ENCODE measurements around the gene RNF169. TPM values are rescaled to one million over a fixed set of nuclear protein-coding genes. Genes with fewer than 3 reads are reported as not detected.
A peak's percentile ranks its signal among the peaks of the same experiment; 100 is the strongest.

Gene RNF169, protein sequence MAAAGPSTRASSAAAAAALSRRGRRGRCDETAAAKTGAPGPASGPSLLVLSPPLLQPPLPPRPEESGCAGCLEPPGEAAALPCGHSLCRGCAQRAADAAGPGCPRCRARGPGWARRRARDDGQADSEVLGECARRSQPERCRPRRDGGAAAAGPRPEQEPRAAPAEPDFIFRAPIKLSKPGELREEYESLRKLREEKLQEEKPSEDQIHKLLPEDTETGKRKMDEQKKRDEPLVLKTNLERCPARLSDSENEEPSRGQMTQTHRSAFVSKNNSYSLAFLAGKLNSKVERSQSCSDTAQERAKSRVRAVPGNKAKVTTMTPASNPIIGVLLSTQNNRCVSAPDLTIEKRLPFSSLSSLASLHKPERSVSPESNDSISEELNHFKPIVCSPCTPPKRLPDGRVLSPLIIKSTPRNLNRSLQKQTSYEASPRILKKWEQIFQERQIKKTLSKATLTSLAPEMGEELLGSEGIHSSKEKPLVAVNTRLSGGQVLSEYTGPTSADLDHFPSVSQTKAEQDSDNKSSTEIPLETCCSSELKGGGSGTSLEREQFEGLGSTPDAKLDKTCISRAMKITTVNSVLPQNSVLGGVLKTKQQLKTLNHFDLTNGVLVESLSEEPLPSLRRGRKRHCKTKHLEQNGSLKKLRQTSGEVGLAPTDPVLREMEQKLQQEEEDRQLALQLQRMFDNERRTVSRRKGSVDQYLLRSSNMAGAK
- 21.3 TPM for total RNA-seq
- long read RNA-seq, full-length matches to known transcripts, result 2 of 12 reads
- long read RNA-seq, partial matches to known transcripts, result 0 of 12 reads
- long read RNA-seq, other reads (novel, unspliced or antisense), result 10 of 12 reads

- ATAC-seq, result peak; percentile 99
- Histone ChIP-seq H3K36me3 (no peaks in the 10 kb centered on the region), H3K27ac (peak within 1 kb of the TSS; percentile 97), H3K4me1 (peaks cover 31% of the 10 kb centered on the region), H3K4me3 (peak within 1 kb of the TSS; percentile 82), H3K27me3 (no peaks in the 10 kb centered on the region), H3K9me3 (no peaks in the 10 kb centered on the region)
- TF ChIP-seq CTCF (IDR thresholded peaks at IDR 0.05), result no peak
- intact Hi-C loops (cut with DNase I), result no loop called here
- DNase-seq, result peak; percentile 97
Observed at GRCh38 chr11:74748211-74749126, at the start of gene RNF169. TSS of gene RNF169 (plus strand) at chr11:74748849. CDS start at chr11:74748881, 32 bp downstream.

GRCh38 chr11:74699615-74700396 lies 48.8 kb upstream of the RNF169 start:
- no peak overlapping the region for H3K27ac ChIP-seq
- no peaks in the 10 kb centered on the region for H3K27me3 ChIP-seq
- no peak for ATAC-seq
- TF ChIP-seq CTCF (IDR thresholded peaks at IDR 0.05), result no peak
- peaks cover 23% of the 10 kb centered on the region for H3K4me1 ChIP-seq
- no peaks in the 10 kb centered on the region for H3K36me3 ChIP-seq
- no peak for DNase-seq
- intact Hi-C loops (cut with DNase I), result no loop called here
- no peak overlapping the region for H3K4me3 ChIP-seq
- no peaks in the 10 kb centered on the region for H3K9me3 ChIP-seq

DNA sequence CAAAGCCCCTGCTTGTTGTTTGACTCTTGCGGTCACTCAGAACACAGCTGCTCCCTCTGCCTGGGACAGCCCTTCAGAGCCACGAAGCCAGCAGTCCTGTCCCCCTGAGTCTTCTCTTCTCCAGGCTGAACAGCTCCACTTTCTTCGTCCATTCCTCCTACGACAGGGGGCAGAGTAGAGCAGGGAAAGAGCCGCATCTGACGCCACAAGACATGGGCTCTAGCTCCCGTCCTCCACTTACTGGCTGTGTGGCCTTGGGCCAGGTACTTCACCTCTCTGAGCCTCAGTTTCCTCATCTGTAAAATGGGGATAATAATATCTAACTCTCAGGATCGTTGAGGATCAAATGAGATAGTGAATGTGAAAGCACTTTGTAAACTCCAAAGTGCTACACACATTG lies 47.3 kb upstream of the RNF169 start:
- intact Hi-C loops (cut with DNase I), result no loop called here
- no peak for DNase-seq

DNA sequence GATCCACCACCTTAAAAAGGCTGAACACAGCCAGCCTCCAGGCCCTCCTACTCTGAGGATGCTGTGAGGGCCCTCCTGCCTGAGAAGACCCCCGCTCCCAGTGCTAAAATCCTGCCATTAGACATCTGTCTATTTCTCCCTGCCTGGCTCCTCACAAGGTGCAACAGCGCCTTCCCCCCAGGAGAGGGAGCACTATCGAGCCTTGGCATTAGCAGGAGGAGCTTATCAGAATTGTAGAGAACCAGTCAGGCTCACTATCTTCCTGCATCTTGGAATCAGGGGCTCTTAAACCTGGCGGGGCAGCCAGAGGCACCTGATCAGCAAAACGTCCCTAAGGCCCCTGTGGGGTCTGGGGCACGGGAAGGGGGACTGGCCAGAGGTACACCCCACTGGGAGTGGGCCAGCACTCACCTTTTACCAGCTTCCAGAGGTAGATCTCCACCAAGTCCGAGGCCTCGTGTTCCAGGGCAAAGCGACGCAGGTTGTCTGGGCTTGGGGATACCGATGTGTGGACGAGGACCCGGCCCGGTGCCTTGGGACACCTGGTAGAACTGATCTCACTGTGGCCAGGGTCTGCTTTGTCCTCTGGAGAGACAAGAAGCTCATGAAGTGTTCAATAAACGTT lies 46.2 kb upstream of the RNF169 start:
- Histone ChIP-seq H3K4me3 (no peak overlapping the region), H3K27me3 (no peaks in the 10 kb centered on the region), H3K27ac (no peak overlapping the region), H3K4me1 (peaks cover 4% of the 10 kb centered on the region), H3K36me3 (no peaks in the 10 kb centered on the region), H3K9me3 (no peaks in the 10 kb centered on the region)
- DNase-seq, result peak; percentile 78
- TF ChIP-seq CTCF (IDR thresholded peaks at IDR 0.05), result peak; percentile 95
- intact Hi-C loops (cut with DNase I), result no loop called here
- peak; percentile 87 for ATAC-seq

More for the DNA sequence above, 47.3 kb upstream of the RNF169 start:
- no peak overlapping the region for H3K4me3 ChIP-seq
- peak; percentile 6 for TF ChIP-seq CTCF (IDR thresholded peaks at IDR 0.05)
- H3K27ac ChIP-seq, result no peak overlapping the region
- no peaks in the 10 kb centered on the region for H3K36me3 ChIP-seq
- H3K27me3 ChIP-seq, result no peaks in the 10 kb centered on the region
- no peak for ATAC-seq
- peaks cover 15% of the 10 kb centered on the region for H3K4me1 ChIP-seq
- no peaks in the 10 kb centered on the region for H3K9me3 ChIP-seq
